Endothelial cell of umbilical vein (primary cell): ENCODE results near the gene PSMC4. TPM values are rescaled to one million over a fixed set of nuclear protein-coding genes. Genes with fewer than 3 reads are reported as not detected.

Source experiments
- BruUV-seq: library from RNA; stranded (reverse); fragments of 400-500 nt; replicated peaks from 2 replicates; lab custom pipeline; 2021; lab: Mats Ljungman, UMichigan
- CTCF ChIA-PET: fragments of 300-600, 350-600 bp; sonication (Branson Sonifier 250); formaldehyde crosslinking; loops from one replicate; lab custom pipeline; 2021; ENCODE audit warnings: antibody characterized with exemption, inconsistent platforms; lab: Charles Lee
- POLR2A ChIA-PET: fragments of 300-600, 350-600 bp; sonication (Branson Sonifier 250); formaldehyde crosslinking; loops from one replicate; lab custom pipeline; 2021; ENCODE audit warnings: antibody characterized with exemption, inconsistent platforms; lab: Charles Lee
- DNase-seq: peaks from one replicate; pipeline ENCODE4 v3.0.0-alpha.2; 2011; ENCODE audit warnings: low read depth, low spot score
- FAIRE-seq: peaks from 2 replicates; lab custom pipeline; 2011; peaks lifted over from hg19 to GRCh38; lab: Jason Lieb, UNC
- H2AFZ ChIP-seq: 2 replicates; pipeline ENCODE4 v1.6.0; 2012; ENCODE audit warnings: low read depth, low read length, control low read depth, inconsistent platforms
- H3K27ac ChIP-seq: 2 replicates; pipeline ENCODE4 v1.5.1; 2011; ENCODE audit warnings: low read depth, mild to moderate bottlenecking, control low read depth, low read length, moderate library complexity; ENCODE audit not compliant: insufficient read depth
- H3K27me3 ChIP-seq, 2 experiments: 2 replicates each; pipeline versions ENCODE4 v1.6.0 to v1.6.1; 2011; ENCODE audit warnings: low read length in 2 of 2, mixed read lengths in 1 of 2; ENCODE audit not compliant: control insufficient read depth in 2 of 2, insufficient read depth in 2 of 2
- H3K36me3 ChIP-seq, 2 experiments: 2 replicates in 1 of 2; 3 replicates in 1 of 2; pipeline ENCODE4 v1.5.1; 2011; ENCODE audit warnings: low read length in 2 of 2, mild to moderate bottlenecking in 1 of 2, moderate library complexity in 1 of 2; ENCODE audit not compliant: control insufficient read depth in 2 of 2, insufficient read depth in 2 of 2; ENCODE audit errors: extremely low read depth in 1 of 2
- H3K4me1 ChIP-seq: 3 replicates; pipeline ENCODE4 v1.5.1; 2011; ENCODE audit warnings: mild to moderate bottlenecking, low read length; ENCODE audit not compliant: control insufficient read depth, insufficient read depth; ENCODE audit errors: extremely low read depth
- H3K4me2 ChIP-seq: 2 replicates; pipeline ENCODE4 v1.6.1; 2011; ENCODE audit warnings: low read length, control low read depth, mixed read lengths; ENCODE audit not compliant: insufficient read depth
- H3K4me3 ChIP-seq, 3 experiments: fragments of 200-600 bp in 1 of 3; sonication (generic), shearing (Covaris generic) in 1 of 3; replicated peaks in 1 of 3; 2 replicates each; pipeline ENCODE4 v1.5.1; 2011 to 2016; ENCODE audit warnings: control low read depth in 3 of 3, low read length in 3 of 3, mild to moderate bottlenecking in 2 of 3, inconsistent platforms in 1 of 3, low read depth in 1 of 3, moderate library complexity in 1 of 3; ENCODE audit not compliant: insufficient read depth in 1 of 3
- H3K79me2 ChIP-seq: 2 replicates; pipeline ENCODE4 v1.6.0; 2012; ENCODE audit warnings: low read length, inconsistent platforms; ENCODE audit not compliant: control insufficient read depth, insufficient read depth
- H3K9ac ChIP-seq: replicated peaks from 2 replicates; pipeline ENCODE3; 2011; ENCODE audit warnings: low read length, control low read depth; ENCODE audit not compliant: insufficient read depth; ENCODE audit errors: extremely low read depth
- H3K9me1 ChIP-seq: replicated peaks from 3 replicates; pipeline ENCODE4 v1.6.0; 2011; ENCODE audit warnings: mild to moderate bottlenecking, low read length; ENCODE audit not compliant: control insufficient read depth, insufficient read depth; ENCODE audit errors: extremely low read depth
- H3K9me3 ChIP-seq: replicated peaks from 2 replicates; pipeline ENCODE4 v1.5.1; 2012; ENCODE audit warnings: low read length, inconsistent platforms; ENCODE audit not compliant: control insufficient read depth, insufficient read depth
- H4K20me1 ChIP-seq: replicated peaks from 2 replicates; pipeline ENCODE3; 2011; ENCODE audit warnings: mild to moderate bottlenecking, low read length; ENCODE audit not compliant: control insufficient read depth, insufficient read depth; ENCODE audit errors: extremely low read depth
- FOS ChIP-seq: IDR thresholded peaks from 2 replicates; pipeline ENCODE4 v1.6.1; 2011; ENCODE audit warnings: mild to moderate bottlenecking, low read length, moderate library complexity, borderline replicate concordance; ENCODE audit not compliant: insufficient read depth
- GATA2 ChIP-seq: IDR thresholded peaks from 2 replicates; pipeline ENCODE4 v1.7.0; 2011; ENCODE audit warnings: low read depth, mild to moderate bottlenecking, moderate library complexity, mixed read lengths, low read length; ENCODE audit not compliant: insufficient read length, insufficient read depth
- JUN ChIP-seq: IDR thresholded peaks from 2 replicates; pipeline ENCODE4 v1.6.1; 2011; ENCODE audit warnings: borderline replicate concordance, low read depth; ENCODE audit not compliant: insufficient read length, insufficient read depth
- MYC ChIP-seq: IDR thresholded peaks from one replicate; pipeline ENCODE4 v1.6.1; 2011; ENCODE audit warnings: mild to moderate bottlenecking, low read depth, low read length
- POLR2A ChIP-seq: IDR thresholded peaks from 2 replicates; pipeline ENCODE4 v1.6.1; 2012; ENCODE audit warnings: low read depth, mild to moderate bottlenecking, control low read depth, low read length
- POLR2AphosphoS5 ChIP-seq: IDR thresholded peaks from 2 replicates; pipeline ENCODE4 v1.6.1; 2012; ENCODE audit warnings: low read depth, mild to moderate bottlenecking, control low read depth, low read length, moderate library complexity; ENCODE audit not compliant: insufficient read depth
- dilution Hi-C: fragments of 300-500 bp; cut with MboI; formaldehyde crosslinking; loops from one replicate; pipeline ENCODE4 v1.15.0; 2019; ENCODE audit warnings: low sequenced_read_pairs; ENCODE audit not compliant: extremely low pct_ligation_motif_present
- intact Hi-C: fragments of 100-400 bp; cut with micrococcal nuclease; formaldehyde crosslinking; loops from one replicate; pipeline ENCODE4 v1.10.0; 2022
- polyA plus RNA-seq, 4 experiments: library from polyadenylated mRNA; depleted of rRNA in 3 of 4; stranded (reverse) in 3 of 4; unstranded in 1 of 4; fragments of >200 nt; gene quantifications; 2 replicates each; pipeline versions ENCODE4 v1.2.1 to v1.2.3, GENCODE V29; 2011 to 2012; ENCODE audit warnings: missing spikeins in 1 of 4
- total RNA-seq: library from RNA; stranded (reverse); gene quantifications from 2 replicates; pipeline ENCODE4 v1.2.3, GENCODE V29; 2021
- TF ChIP-seq, protein P1 (sequence below), 2 donors: IDR thresholded peaks; 1 replicate in 1 of 2; 2 replicates in 1 of 2; pipeline ENCODE4 v1.5.1; 2011; ENCODE audit warnings: low read length in 2 of 2, mild to moderate bottlenecking in 2 of 2, moderate library complexity in 2 of 2, control low read depth in 1 of 2, inconsistent platforms in 1 of 2, low read depth in 1 of 2; ENCODE audit not compliant: insufficient read depth in 1 of 2; ENCODE audit errors: extremely low read depth in 1 of 2
- TF ChIP-seq, protein P2 (sequence below): IDR thresholded peaks from 2 replicates; pipeline ENCODE4 v1.6.1; 2011; ENCODE audit not compliant: insufficient read depth, insufficient read length

Gene PSMC4
- total and polyA plus RNA-seq, 2 donors (not counting 3 experiments of a cell fraction or from before 2014, with no cell fraction given), result 110 to 114 TPM

DNA sequence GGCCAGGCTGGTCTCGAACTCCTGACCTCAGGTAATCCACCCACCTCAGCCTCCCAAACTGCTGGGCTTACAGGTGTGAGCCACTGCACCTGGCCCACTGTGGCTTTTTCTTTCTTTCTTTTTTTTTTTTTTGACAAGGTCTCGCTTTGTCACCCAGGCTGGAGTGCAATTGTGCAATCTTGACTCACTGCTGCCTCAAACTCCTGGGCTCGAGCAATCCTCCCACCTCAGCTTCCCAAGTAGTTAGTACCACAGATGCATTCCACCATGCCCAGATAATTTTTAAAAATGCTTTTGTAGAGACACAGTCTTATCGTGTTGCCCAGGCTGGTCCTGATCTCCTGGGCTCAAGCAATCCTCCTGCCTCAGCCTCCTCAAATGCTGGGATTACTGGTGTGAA lies 24.4 kb upstream of the PSMC4 start:
- H3K4me3 ChIP-seq, result no peak overlapping the region
- intact Hi-C loops, result no loop called here
- H3K9me3 ChIP-seq, result no peaks in the 10 kb centered on the region
- no peak overlapping the region for H3K27ac ChIP-seq
- POLR2A ChIA-PET, result no interaction called here
- DNase-seq (no peak), FAIRE-seq (no peak)
- CTCF ChIA-PET, result interaction anchor here (0.7 to 1.3 kb wide), 2 partner anchors 16 to 112 kb away, joined by 3 to 6 read pairs; no protein-coding TSS in a partner anchor
- dilution Hi-C loops, result no loop called here
- H2AFZ ChIP-seq, result no peak overlapping the region
- no peaks in the 10 kb centered on the region for H3K27me3 ChIP-seq
- H3K4me1 ChIP-seq, result peaks cover 7% of the 10 kb centered on the region
- no peak overlapping the region for H3K4me2 ChIP-seq
- H3K79me2 ChIP-seq, result no peaks in the 10 kb centered on the region
- H3K9me1 ChIP-seq, result no peaks in the 10 kb centered on the region
- TF ChIP-seq, protein P1, sequence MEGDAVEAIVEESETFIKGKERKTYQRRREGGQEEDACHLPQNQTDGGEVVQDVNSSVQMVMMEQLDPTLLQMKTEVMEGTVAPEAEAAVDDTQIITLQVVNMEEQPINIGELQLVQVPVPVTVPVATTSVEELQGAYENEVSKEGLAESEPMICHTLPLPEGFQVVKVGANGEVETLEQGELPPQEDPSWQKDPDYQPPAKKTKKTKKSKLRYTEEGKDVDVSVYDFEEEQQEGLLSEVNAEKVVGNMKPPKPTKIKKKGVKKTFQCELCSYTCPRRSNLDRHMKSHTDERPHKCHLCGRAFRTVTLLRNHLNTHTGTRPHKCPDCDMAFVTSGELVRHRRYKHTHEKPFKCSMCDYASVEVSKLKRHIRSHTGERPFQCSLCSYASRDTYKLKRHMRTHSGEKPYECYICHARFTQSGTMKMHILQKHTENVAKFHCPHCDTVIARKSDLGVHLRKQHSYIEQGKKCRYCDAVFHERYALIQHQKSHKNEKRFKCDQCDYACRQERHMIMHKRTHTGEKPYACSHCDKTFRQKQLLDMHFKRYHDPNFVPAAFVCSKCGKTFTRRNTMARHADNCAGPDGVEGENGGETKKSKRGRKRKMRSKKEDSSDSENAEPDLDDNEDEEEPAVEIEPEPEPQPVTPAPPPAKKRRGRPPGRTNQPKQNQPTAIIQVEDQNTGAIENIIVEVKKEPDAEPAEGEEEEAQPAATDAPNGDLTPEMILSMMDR (IDR thresholded peaks at IDR 0.05; ENCODE audit: extremely low read depth in 1 of 2, insufficient read depth in 1 of 2, low read depth in 1 of 2, low read length in 2 of 2), result no peak
- no peak for TF ChIP-seq JUN
- TF ChIP-seq, protein P2, sequence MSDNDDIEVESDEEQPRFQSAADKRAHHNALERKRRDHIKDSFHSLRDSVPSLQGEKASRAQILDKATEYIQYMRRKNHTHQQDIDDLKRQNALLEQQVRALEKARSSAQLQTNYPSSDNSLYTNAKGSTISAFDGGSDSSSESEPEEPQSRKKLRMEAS, result no peak
- TF ChIP-seq FOS, result no peak
- TF ChIP-seq MYC, result no peak
- no peak for TF ChIP-seq POLR2A
- no peak for TF ChIP-seq POLR2AphosphoS5
- no peak for TF ChIP-seq GATA2
- H3K36me3 ChIP-seq, result no peaks in the 10 kb centered on the region
- no TSS peak for BruUV-seq
- no peak overlapping the region for H3K9ac ChIP-seq
- H4K20me1 ChIP-seq, result no peaks in the 10 kb centered on the region
